Thyroid gland (tissue), 4 donors: ENCODE data around the gene CNTNAP4.

Source experiments
- CTCF ChIP-seq, 6 experiments: fragments of 200-600 bp in 3 of 6; fragments of 450-650 bp in 3 of 6; sonication (generic) in 3 of 6; IDR thresholded peaks; one replicate each; pipeline ENCODE4 v1.5.1; 2016 to 2019; ENCODE audit warnings: antibody characterized with exemption in 6 of 6, mild to moderate bottlenecking in 2 of 6, inconsistent platforms in 1 of 6, moderate library complexity in 1 of 6
- POLR2A ChIP-seq, 2 donors: fragments of 450-650 bp; IDR thresholded peaks; one replicate each; pipeline ENCODE4 v1.6.1; 2017; ENCODE audit warnings: antibody characterized with exemption in 2 of 2, mild to moderate bottlenecking in 2 of 2, moderate library complexity in 1 of 2

GRCh38 chr16:76311260-76311659, 34.1 kb downstream of the CNTNAP4 start:
- TF ChIP-seq CTCF (IDR thresholded peaks at IDR 0.05) (no peak), POLR2A (IDR thresholded peaks at IDR 0.05) (no peak)
